ENCODE data around the gene ARL2BP. TPM values are rescaled to one million over a fixed set of nuclear protein-coding genes. Genes with fewer than 3 reads are reported as not detected.
"Not testable (repeated sequence)": the region's sequence is repeated elsewhere in the genome, so short reads cannot be mapped to it uniquely, and the experiment has no call there.

Gene ARL2BP
- total and polyA plus RNA-seq, 2 donors (not counting 1 experiment from before 2014, with no cell fraction given), result 32.5 to 38.8 TPM

DNA sequence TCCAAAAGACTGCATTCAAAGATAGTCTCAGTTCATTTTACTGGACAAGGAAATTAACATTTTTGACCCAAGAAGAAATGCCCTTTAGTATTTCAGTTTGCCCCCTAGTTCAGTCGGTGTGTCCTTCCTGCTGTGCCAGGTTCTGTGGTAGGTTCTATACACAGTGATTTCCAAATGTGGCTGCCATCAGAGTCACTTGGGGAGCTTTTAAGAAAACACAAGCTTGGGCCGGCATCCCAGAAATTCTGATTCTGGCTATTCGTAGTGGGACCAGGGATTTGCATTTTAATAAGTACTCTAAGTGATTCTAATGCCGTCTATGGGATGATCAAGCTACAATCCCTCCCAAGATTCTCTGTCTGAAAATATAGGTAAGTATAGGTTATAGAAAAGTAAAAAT is 48.8 kb upstream of the ARL2BP start:
- 100% methylated on average over 1 of the region's 4 CpGs for WGBS (ENCODE audit: insufficient coverage)
- Histone ChIP-seq H3K27ac (ENCODE audit: low read length in 2 of 2) (no peak overlapping the region), H3K4me2 (replicated peaks; ENCODE audit: low read depth, low read length, poor library complexity, severe bottlenecking) (no peak overlapping the region), H3K4me3 (ENCODE audit: control extremely low read depth in 1 of 5, extremely low read depth in 1 of 5, insufficient read depth in 1 of 5, low read depth in 2 of 5, low read length in 4 of 5) (no peak overlapping the region), H3K79me2 (ENCODE audit: control insufficient read depth, insufficient read depth, low read length) (peaks cover 80% of the 10 kb centered on the region), H3K4me1 (ENCODE audit: control insufficient read depth in 2 of 2, insufficient read depth in 2 of 2, low read length in 2 of 2) (peaks cover 0 to 3% of the 10 kb centered on the region in 2 donors), H2AFZ (ENCODE audit: insufficient read depth, low read depth, low read length, poor library complexity, severe bottlenecking) (no peak overlapping the region), H3K27me3 (replicated peaks in 1 of 4; ENCODE audit: control extremely low read depth in 1 of 4, control insufficient read depth in 3 of 4, insufficient read depth in 4 of 4, low read length in 3 of 4) (no peaks in the 10 kb centered on the region), H3K9me3 (ENCODE audit: control extremely low read depth in 1 of 3, control insufficient read depth in 2 of 3, insufficient read depth in 1 of 3, low read length in 2 of 3) (no peaks in the 10 kb centered on the region), H3K36me3 (replicated peaks in 1 of 2; ENCODE audit: control extremely low read depth in 1 of 2, control insufficient read depth in 1 of 2, extremely low read depth in 1 of 2, insufficient read depth in 2 of 2, low read length in 1 of 2) (peaks cover 0 to 5% of the 10 kb centered on the region in 2 experiments), H4K20me1 (ENCODE audit: control insufficient read depth, insufficient read depth, low read length, poor library complexity, severe bottlenecking) (peaks cover 24% of the 10 kb centered on the region), H3K9ac (ENCODE audit: low read length) (no peak overlapping the region)
- peaks cover 13% of the 10 kb centered on the region for H3K4me1 Mint-ChIP-seq
- ChIA-PET CTCF (no interaction called here), POLR2A (no interaction called here)
- TF ChIP-seq, protein P1, sequence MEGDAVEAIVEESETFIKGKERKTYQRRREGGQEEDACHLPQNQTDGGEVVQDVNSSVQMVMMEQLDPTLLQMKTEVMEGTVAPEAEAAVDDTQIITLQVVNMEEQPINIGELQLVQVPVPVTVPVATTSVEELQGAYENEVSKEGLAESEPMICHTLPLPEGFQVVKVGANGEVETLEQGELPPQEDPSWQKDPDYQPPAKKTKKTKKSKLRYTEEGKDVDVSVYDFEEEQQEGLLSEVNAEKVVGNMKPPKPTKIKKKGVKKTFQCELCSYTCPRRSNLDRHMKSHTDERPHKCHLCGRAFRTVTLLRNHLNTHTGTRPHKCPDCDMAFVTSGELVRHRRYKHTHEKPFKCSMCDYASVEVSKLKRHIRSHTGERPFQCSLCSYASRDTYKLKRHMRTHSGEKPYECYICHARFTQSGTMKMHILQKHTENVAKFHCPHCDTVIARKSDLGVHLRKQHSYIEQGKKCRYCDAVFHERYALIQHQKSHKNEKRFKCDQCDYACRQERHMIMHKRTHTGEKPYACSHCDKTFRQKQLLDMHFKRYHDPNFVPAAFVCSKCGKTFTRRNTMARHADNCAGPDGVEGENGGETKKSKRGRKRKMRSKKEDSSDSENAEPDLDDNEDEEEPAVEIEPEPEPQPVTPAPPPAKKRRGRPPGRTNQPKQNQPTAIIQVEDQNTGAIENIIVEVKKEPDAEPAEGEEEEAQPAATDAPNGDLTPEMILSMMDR (IDR thresholded peaks at IDR 0.05), result no peak
- no peak for TF ChIP-seq EZH2 (IDR thresholded peaks at IDR 0.05; ENCODE audit: borderline replicate concordance, insufficient read depth, low read depth, low read length, poor library complexity, severe bottlenecking)
- no peak for ATAC-seq (ENCODE audit: low read depth)
- DNase-seq, result no peak
- H3K9me3 Mint-ChIP-seq (ENCODE audit: insufficient read depth), result no peaks in the 10 kb centered on the region
- H3K27ac Mint-ChIP-seq, result no peak overlapping the region
- intact Hi-C loops (cut with micrococcal nuclease), result no loop called here
- no peak overlapping the region for H3K4me3 Mint-ChIP-seq
- H3K27me3 Mint-ChIP-seq, result no peaks in the 10 kb centered on the region

DNA sequence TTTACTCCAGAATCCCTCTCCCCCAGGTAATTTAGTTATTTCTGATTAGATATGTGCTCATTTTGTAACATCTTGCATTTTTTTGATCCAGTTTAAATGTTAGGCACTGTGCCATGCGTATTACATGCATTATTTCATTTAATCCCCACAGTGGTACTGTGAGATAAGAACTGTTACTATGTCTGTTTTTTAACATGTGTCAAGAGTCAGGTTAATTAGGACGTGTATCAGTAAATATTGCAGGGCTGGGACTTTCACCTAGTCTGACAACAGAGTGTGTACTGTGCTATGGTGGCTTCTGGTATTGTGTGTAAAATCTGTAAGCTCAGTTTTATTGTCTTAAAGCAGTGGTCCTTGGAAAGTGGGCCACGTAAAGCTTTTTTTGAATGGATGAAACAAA is 48.3 kb upstream of the ARL2BP start:
- Histone ChIP-seq H3K27me3 (replicated peaks in 1 of 4; ENCODE audit: control extremely low read depth in 1 of 4, control insufficient read depth in 3 of 4, insufficient read depth in 4 of 4, low read length in 3 of 4) (no peaks in the 10 kb centered on the region), H4K20me1 (ENCODE audit: control insufficient read depth, insufficient read depth, low read length, poor library complexity, severe bottlenecking) (peaks cover 24% of the 10 kb centered on the region), H2AFZ (ENCODE audit: insufficient read depth, low read depth, low read length, poor library complexity, severe bottlenecking) (no peak overlapping the region), H3K9ac (ENCODE audit: low read length) (no peak overlapping the region), H3K4me3 (ENCODE audit: control extremely low read depth in 1 of 5, extremely low read depth in 1 of 5, insufficient read depth in 1 of 5, low read depth in 2 of 5, low read length in 4 of 5) (no peak overlapping the region), H3K36me3 (replicated peaks in 1 of 2; ENCODE audit: control extremely low read depth in 1 of 2, control insufficient read depth in 1 of 2, extremely low read depth in 1 of 2, insufficient read depth in 2 of 2, low read length in 1 of 2) (peaks cover 0 to 5% of the 10 kb centered on the region in 2 experiments), H3K9me3 (ENCODE audit: control extremely low read depth in 1 of 3, control insufficient read depth in 2 of 3, insufficient read depth in 1 of 3, low read length in 2 of 3) (no peaks in the 10 kb centered on the region), H3K79me2 (ENCODE audit: control insufficient read depth, insufficient read depth, low read length) (peaks cover 77% of the 10 kb centered on the region), H3K4me2 (replicated peaks; ENCODE audit: low read depth, low read length, poor library complexity, severe bottlenecking) (no peak overlapping the region), H3K27ac (ENCODE audit: low read length in 2 of 2) (no peak overlapping the region), H3K4me1 (ENCODE audit: control insufficient read depth in 2 of 2, insufficient read depth in 2 of 2, low read length in 2 of 2) (peaks cover 0 to 1% of the 10 kb centered on the region in 2 donors)
- CTCF ChIA-PET, result no interaction called here
- no peaks in the 10 kb centered on the region for H3K27me3 Mint-ChIP-seq
- WGBS (ENCODE audit: insufficient coverage), result 100% methylated on average over 1 of the region's 3 CpGs
- peaks cover 11% of the 10 kb centered on the region for H3K4me1 Mint-ChIP-seq
- H3K27ac Mint-ChIP-seq, result no peak overlapping the region
- no peak for ATAC-seq (ENCODE audit: low read depth)
- H3K9me3 Mint-ChIP-seq (ENCODE audit: insufficient read depth), result no peaks in the 10 kb centered on the region
- H3K4me3 Mint-ChIP-seq, result no peak overlapping the region
- TF ChIP-seq, protein P1 (IDR thresholded peaks at IDR 0.05), result no peak
- no peak for TF ChIP-seq EZH2 (IDR thresholded peaks at IDR 0.05; ENCODE audit: borderline replicate concordance, insufficient read depth, low read depth, low read length, poor library complexity, severe bottlenecking)
- intact Hi-C loops (cut with micrococcal nuclease), result no loop called here
- POLR2A ChIA-PET, result no interaction called here
- DNase-seq, result no peak

DNA sequence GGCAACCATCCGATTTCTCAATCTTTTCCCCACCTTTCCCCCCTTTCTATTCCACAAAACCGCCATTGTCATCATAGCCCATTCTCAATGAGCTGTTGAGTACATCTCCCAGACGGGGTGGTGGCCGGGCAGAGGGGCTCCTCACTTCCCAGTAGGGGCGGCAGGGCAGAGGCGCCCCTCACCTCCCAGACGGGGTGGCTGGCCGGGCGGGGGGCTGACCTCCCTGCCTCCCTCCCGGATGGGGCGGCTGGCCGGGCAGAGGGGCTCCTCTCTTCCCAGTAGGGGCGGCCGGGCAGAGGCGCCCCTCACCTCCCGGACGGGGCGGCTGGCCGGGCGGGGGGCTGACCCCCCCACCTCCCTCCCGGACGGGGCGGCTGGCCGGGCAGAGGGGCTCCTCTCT is 44.7 kb upstream of the ARL2BP start:
- Histone ChIP-seq H3K79me2 (ENCODE audit: control insufficient read depth, insufficient read depth, low read length) (peaks cover 44% of the 10 kb centered on the region), H4K20me1 (ENCODE audit: control insufficient read depth, insufficient read depth, low read length, poor library complexity, severe bottlenecking) (peaks cover 19% of the 10 kb centered on the region), H3K36me3 (replicated peaks in 1 of 2; ENCODE audit: control extremely low read depth in 1 of 2, control insufficient read depth in 1 of 2, extremely low read depth in 1 of 2, insufficient read depth in 2 of 2, low read length in 1 of 2) (peaks cover 0 to 15% of the 10 kb centered on the region in 2 experiments)
- H2AFZ ChIP-seq (ENCODE audit: insufficient read depth, low read depth, low read length, poor library complexity, severe bottlenecking); H3K27ac ChIP-seq (ENCODE audit: low read length in 2 of 2); ATAC-seq (ENCODE audit: low read depth); H3K4me3 ChIP-seq (ENCODE audit: control extremely low read depth in 1 of 5, extremely low read depth in 1 of 5, insufficient read depth in 1 of 5, low read depth in 2 of 5, low read length in 4 of 5); H3K9ac ChIP-seq (ENCODE audit: low read length); H3K27me3 ChIP-seq (replicated peaks in 1 of 4; ENCODE audit: control extremely low read depth in 1 of 4, control insufficient read depth in 3 of 4, insufficient read depth in 4 of 4, low read length in 3 of 4); H3K9me3 ChIP-seq (ENCODE audit: control extremely low read depth in 1 of 3, control insufficient read depth in 2 of 3, insufficient read depth in 1 of 3, low read length in 2 of 3); CTCF ChIA-PET; intact Hi-C loops (cut with micrococcal nuclease); H3K27ac Mint-ChIP-seq; H3K4me3 Mint-ChIP-seq; H3K4me1 ChIP-seq (ENCODE audit: control insufficient read depth in 2 of 2, insufficient read depth in 2 of 2, low read length in 2 of 2); H3K4me1 Mint-ChIP-seq; DNase-seq; H3K27me3 Mint-ChIP-seq; H3K4me2 ChIP-seq (replicated peaks; ENCODE audit: low read depth, low read length, poor library complexity, severe bottlenecking); POLR2A ChIA-PET; H3K9me3 Mint-ChIP-seq (ENCODE audit: insufficient read depth): not testable (repeated sequence)
- 87% methylated on average over 3 of the region's 24 CpGs for WGBS (ENCODE audit: insufficient coverage)

Data from B cell (primary cell).